Coronary artery (tissue), 2 donors: ENCODE data around the gene MYLK.

Experiments used
- DNase-seq: peaks from one replicate; pipeline ENCODE4 v3.0.0-alpha.2; 2017; ENCODE audit warnings: low spot score
- H3K27ac ChIP-seq, 2 donors: fragments of 200-600 bp; sonication (generic); one replicate each; pipeline ENCODE4 v1.5.1; 2016 to 2019
- H3K4me3 ChIP-seq: fragments of 200-600 bp; sonication (generic); 2 replicates; pipeline ENCODE4 v1.5.1; 2016; ENCODE audit warnings: mild to moderate bottlenecking, moderate library complexity
- CTCF ChIP-seq: fragments of 200-600 bp; sonication (generic); IDR thresholded peaks from one replicate; pipeline ENCODE4 v1.5.1; 2019; ENCODE audit warnings: antibody characterized with exemption

Gene MYLK

GRCh38 chr3:123831420-123831819, 52.7 kb downstream of the MYLK start:
- H3K27ac ChIP-seq = no peak overlapping the region
- TF ChIP-seq CTCF = no peak
- H3K4me3 ChIP-seq = no peak overlapping the region
- DNase-seq = no peak

DNA sequence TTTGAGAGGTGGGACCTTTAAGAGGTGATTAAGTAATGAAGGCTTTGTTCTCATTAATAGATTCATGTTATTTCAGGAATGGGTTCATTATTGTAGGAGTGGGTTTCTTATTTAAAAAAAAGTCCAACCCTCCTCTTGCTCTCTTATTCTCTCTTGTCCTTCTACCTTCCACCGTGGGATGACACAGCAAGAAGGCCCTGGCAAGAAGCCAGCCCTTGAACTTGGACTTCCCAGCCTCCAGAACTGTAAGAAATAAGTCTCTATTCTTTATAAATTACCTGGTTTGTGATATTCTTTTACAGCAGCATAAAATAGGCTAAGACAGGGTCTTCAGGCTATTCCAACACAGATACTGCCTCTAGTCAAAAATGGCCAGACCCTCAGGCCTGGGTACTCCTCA, 62.2 kb downstream of the MYLK start:
- DNase-seq = no peak
- no peak overlapping the region for H3K27ac ChIP-seq
- TF ChIP-seq CTCF = no peak

GRCh38 chr3:123819949-123820348, 64.2 kb downstream of the MYLK start:
- TF ChIP-seq CTCF = no peak
- Histone ChIP-seq H3K27ac (no peak overlapping the region), H3K4me3 (no peak overlapping the region)
- DNase-seq = no peak

More for the DNA sequence above, 62.2 kb downstream of the MYLK start:
- no peak overlapping the region for H3K4me3 ChIP-seq

- TF ChIP-seq CTCF = no peak
- Histone ChIP-seq H3K27ac (peak overlapping the region in 1 of 2 donors; percentile 77), H3K4me3 (no peak overlapping the region)
- no peak for DNase-seq
Measured at GRCh38 chr3:123818921-123819429, 65.2 kb downstream of the MYLK start.

GRCh38 chr3:123818324-123818920, 65.7 kb downstream of the MYLK start:
- no peak for TF ChIP-seq CTCF
- H3K4me3 ChIP-seq = no peak overlapping the region
- DNase-seq = no peak
- peak overlapping the region in 1 of 2 donors; percentile 77 for H3K27ac ChIP-seq

GRCh38 chr3:123817413-123817812, 66.7 kb downstream of the MYLK start:
- no peak overlapping the region for H3K4me3 ChIP-seq
- peak overlapping the region; percentile 64 to 77 for H3K27ac ChIP-seq
- no peak for TF ChIP-seq CTCF
- DNase-seq = no peak

DNA sequence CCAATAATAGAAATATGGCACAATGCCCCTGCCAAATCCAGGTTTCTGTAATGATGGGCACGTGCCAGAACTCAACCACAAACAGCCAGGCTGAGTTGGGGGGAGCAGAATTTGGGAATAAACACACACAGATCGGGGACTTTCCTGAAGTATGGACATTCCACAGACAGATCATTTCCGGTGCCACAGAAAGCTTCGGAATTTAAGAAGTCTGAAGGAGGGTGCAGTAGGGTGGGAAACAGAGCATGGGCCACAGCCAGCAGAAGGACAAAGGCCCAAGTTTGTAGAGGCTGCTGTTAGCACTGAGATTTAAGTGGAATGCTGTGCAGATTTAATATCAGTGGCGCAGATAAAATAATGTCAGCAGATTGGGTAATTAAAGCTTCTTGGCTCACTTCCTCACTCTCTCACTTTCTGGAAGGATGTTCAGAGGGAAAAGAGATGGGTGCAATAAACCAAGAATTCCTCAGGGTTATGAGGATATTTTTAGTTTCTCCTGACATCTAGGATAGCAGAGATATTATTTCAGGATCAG, 67.4 kb downstream of the MYLK start:
- no peak for DNase-seq
- Histone ChIP-seq H3K4me3 (peak overlapping the region; percentile 11), H3K27ac (peak overlapping the region; percentile 64 to 77)
- no peak for TF ChIP-seq CTCF
